GM18507 (cell line): ENCODE results near the gene SORCS1.

Experiments used
- DNase-seq: peaks from one replicate; pipeline ENCODE4 v3.0.0; 2011; ENCODE audit warnings: low read depth; ENCODE audit not compliant: insufficient read length; ENCODE audit errors: extremely low spot score
- FAIRE-seq: peaks from 2 replicates; lab custom pipeline; 2011; peaks lifted over from hg19 to GRCh38; lab: Jason Lieb, UNC

Gene SORCS1

GRCh38 chr10:106920538-106920937 is 244.0 kb downstream of the SORCS1 start:
- FAIRE-seq (no peak), DNase-seq (no peak)

GRCh38 chr10:106919871-106920282 is 244.6 kb downstream of the SORCS1 start:
- DNase-seq (no peak), FAIRE-seq (peak; percentile 85)

- DNase-seq (no peak), FAIRE-seq (no peak)
Measured at GRCh38 chr10:106917452-106918055, 247.0 kb downstream of the SORCS1 start.

GRCh38 chr10:106914016-106914415 is 250.5 kb downstream of the SORCS1 start:
- FAIRE-seq (no peak), DNase-seq (no peak)

GRCh38 chr10:106913348-106913747 is 251.2 kb downstream of the SORCS1 start:
- FAIRE-seq (no peak), DNase-seq (no peak)

GRCh38 chr10:106911096-106911495 is 253.4 kb downstream of the SORCS1 start:
- FAIRE-seq (no peak), DNase-seq (no peak)

- DNase-seq = no peak
- FAIRE-seq = no peak
Measured at GRCh38 chr10:106910666-106911065, 253.8 kb downstream of the SORCS1 start.

GRCh38 chr10:106908225-106908624 is 256.3 kb downstream of the SORCS1 start:
- DNase-seq (no peak), FAIRE-seq (no peak)

- DNase-seq = no peak
Measured at GRCh38 chr10:106904209-106904608, 260.3 kb downstream of the SORCS1 start.

GRCh38 chr10:106903180-106903579 is 261.3 kb downstream of the SORCS1 start:
- FAIRE-seq = no peak
- DNase-seq = no peak

More at GRCh38 chr10:106904209-106904608, 260.3 kb downstream of the SORCS1 start:
- no peak for FAIRE-seq

GRCh38 chr10:106900016-106900652 is 264.4 kb downstream of the SORCS1 start:
- FAIRE-seq = peak; percentile 31
- DNase-seq = no peak

GRCh38 chr10:106898446-106898845 is 266.1 kb downstream of the SORCS1 start:
- DNase-seq (no peak), FAIRE-seq (no peak)

GRCh38 chr10:106897719-106898118 is 266.8 kb downstream of the SORCS1 start:
- FAIRE-seq = no peak
- DNase-seq = no peak

- DNase-seq (no peak), FAIRE-seq (no peak)
Measured at GRCh38 chr10:106894692-106895091, 269.8 kb downstream of the SORCS1 start.

GRCh38 chr10:106877574-106877973 is 286.9 kb downstream of the SORCS1 start:
- FAIRE-seq (no peak), DNase-seq (no peak)

GRCh38 chr10:106874604-106874889 is 290.0 kb downstream of the SORCS1 start:
- no peak for DNase-seq

GRCh38 chr10:106873770-106874603 is 290.5 kb downstream of the SORCS1 start:
- DNase-seq = no peak
- peak; percentile 12 for FAIRE-seq

More at GRCh38 chr10:106874604-106874889, 290.0 kb downstream of the SORCS1 start:
- peak; percentile 9 for FAIRE-seq

GRCh38 chr10:106872176-106872575 is 292.3 kb downstream of the SORCS1 start:
- FAIRE-seq = no peak
- DNase-seq = no peak

- FAIRE-seq = peak; percentile 69
Measured at GRCh38 chr10:106866244-106866845, 298.2 kb downstream of the SORCS1 start.

GRCh38 chr10:106864031-106864430 is 300.5 kb downstream of the SORCS1 start:
- FAIRE-seq (no peak), DNase-seq (no peak)

More at GRCh38 chr10:106866244-106866845, 298.2 kb downstream of the SORCS1 start:
- no peak for DNase-seq
